Measurements from ENCODE around the gene ATG14. TPM values are rescaled to one million over a fixed set of nuclear protein-coding genes. Genes with fewer than 3 reads are reported as not detected.

ATG14 gene
- total and polyA plus RNA-seq, 8 donors, result 7.1 to 25.6 (median 23.3) TPM

DNA sequence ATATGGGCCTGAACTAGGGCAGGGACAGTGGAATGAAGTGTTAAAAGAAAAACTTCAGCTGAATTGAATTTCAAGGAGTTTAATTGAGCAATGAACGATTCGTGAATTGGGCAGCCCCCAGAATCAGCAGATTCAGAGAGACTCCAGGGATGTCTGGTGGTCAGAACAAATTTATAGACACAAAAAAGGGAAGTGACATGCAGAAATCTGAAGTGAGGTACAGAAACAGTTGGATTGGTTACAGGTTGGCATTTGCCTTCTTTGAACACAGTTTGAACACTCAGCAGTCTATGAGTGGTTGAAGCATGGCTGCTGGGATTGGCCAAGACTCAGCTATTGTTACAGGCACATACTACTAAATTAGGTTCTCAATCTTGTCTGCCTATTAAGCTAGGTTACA, 38.5 kb upstream of the ATG14 start:
- Histone ChIP-seq H3K4me3 (no peak overlapping the region), H3K36me3 (no peaks in the 10 kb centered on the region), H3K27me3 (no peaks in the 10 kb centered on the region), H3K9me3 (no peaks in the 10 kb centered on the region), H3K4me1 (peaks cover 0 to 14% of the 10 kb centered on the region in 2 donors), H3K27ac (no peak overlapping the region)
- intact Hi-C loops (cut with DNase I), result no loop called here
- DNase-seq (no peak), ATAC-seq (no peak)
- TF ChIP-seq, protein P1, sequence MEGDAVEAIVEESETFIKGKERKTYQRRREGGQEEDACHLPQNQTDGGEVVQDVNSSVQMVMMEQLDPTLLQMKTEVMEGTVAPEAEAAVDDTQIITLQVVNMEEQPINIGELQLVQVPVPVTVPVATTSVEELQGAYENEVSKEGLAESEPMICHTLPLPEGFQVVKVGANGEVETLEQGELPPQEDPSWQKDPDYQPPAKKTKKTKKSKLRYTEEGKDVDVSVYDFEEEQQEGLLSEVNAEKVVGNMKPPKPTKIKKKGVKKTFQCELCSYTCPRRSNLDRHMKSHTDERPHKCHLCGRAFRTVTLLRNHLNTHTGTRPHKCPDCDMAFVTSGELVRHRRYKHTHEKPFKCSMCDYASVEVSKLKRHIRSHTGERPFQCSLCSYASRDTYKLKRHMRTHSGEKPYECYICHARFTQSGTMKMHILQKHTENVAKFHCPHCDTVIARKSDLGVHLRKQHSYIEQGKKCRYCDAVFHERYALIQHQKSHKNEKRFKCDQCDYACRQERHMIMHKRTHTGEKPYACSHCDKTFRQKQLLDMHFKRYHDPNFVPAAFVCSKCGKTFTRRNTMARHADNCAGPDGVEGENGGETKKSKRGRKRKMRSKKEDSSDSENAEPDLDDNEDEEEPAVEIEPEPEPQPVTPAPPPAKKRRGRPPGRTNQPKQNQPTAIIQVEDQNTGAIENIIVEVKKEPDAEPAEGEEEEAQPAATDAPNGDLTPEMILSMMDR (IDR thresholded peaks at IDR 0.05), result no peak

DNA sequence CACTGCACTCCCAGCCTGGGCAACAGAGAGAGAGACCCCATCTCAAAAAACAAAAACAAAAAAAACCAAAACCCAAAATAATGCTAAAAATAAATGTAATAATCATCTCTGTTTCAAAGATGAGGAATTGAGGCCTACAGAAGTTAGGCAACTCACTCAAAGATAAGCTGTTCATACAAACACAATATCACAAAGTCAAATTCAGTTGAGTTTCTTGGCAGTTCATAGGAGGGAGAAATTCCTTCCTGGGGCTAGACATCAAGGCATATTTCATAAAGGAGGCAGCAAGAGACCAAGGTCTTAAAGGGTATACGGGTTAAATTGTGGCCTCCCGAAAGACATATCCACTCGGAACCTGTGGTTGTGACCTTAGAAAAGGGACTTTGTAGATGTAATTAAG, 37.5 kb upstream of the ATG14 start:
- H3K9me3 ChIP-seq, result no peaks in the 10 kb centered on the region
- H3K4me1 ChIP-seq, result peaks cover 0 to 5% of the 10 kb centered on the region in 2 donors
- no peaks in the 10 kb centered on the region for H3K36me3 ChIP-seq
- TF ChIP-seq, protein P1 (IDR thresholded peaks at IDR 0.05), result no peak
- H3K27me3 ChIP-seq, result no peaks in the 10 kb centered on the region
- DNase-seq (no peak), ATAC-seq (no peak)
- H3K4me3 ChIP-seq, result no peak overlapping the region
- intact Hi-C loops (cut with DNase I), result no loop called here
- no peak overlapping the region for H3K27ac ChIP-seq

DNA sequence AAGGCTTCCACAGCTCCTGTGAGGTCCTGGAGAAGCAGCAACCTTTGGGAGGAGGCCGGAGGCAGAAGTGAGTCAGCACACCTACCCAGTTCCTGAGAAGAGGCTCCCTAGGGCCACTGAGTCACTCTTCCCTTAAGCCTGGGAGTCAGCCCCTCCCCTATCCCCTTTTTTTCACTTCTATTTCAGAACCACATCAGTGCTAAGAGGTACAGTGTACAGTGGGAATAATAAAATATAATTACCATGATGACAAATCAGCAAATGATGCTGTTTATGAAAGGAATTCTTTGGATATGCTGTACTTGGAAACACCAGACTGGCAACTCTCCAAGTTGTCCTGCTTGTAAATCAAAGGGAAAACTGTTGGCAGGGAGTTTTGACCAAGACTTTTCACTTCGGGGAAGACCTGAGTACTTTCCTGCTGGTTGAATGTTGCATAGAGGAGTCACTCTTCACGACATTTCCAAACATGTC, 36.5 kb upstream of the ATG14 start:
- ATAC-seq, result peak; percentile 68
- H3K27ac ChIP-seq, result no peak overlapping the region
- intact Hi-C loops (cut with DNase I), result no loop called here

DNA sequence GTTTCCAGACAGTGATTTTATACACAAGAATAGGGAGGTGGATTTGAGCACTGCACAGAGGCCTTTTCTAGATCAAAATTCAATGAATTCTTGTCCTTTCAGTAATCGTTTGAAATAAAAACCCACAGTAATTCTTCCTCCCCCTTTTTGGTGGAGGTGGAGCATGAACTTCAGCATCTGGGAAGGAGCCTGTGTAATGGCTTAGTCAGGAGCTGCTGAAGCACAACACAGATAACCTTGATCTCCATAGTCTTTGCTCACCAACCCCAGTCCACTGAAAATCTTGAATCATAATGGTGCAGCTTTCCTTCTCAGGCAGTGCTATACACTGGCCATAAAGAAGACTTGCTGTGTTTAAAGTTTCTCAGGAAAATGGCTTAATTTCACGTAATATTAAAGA, 35.2 kb upstream of the ATG14 start:
- peak; percentile 47 for ATAC-seq
- Histone ChIP-seq H3K4me1 (peaks cover 0 to 4% of the 10 kb centered on the region in 2 donors), H3K36me3 (no peaks in the 10 kb centered on the region), H3K27ac (no peak overlapping the region), H3K4me3 (no peak overlapping the region), H3K27me3 (no peaks in the 10 kb centered on the region), H3K9me3 (no peaks in the 10 kb centered on the region)
- TF ChIP-seq, protein P1 (IDR thresholded peaks at IDR 0.05), result no peak
- intact Hi-C loops (cut with DNase I), result no loop called here
- DNase-seq, result no peak

More for the DNA sequence above, 36.5 kb upstream of the ATG14 start:
- no peak for DNase-seq
- H3K4me1 ChIP-seq, result peaks cover 0 to 4% of the 10 kb centered on the region in 2 donors
- H3K9me3 ChIP-seq, result no peaks in the 10 kb centered on the region
- no peaks in the 10 kb centered on the region for H3K27me3 ChIP-seq
- TF ChIP-seq, protein P1 (IDR thresholded peaks at IDR 0.05), result no peak
- H3K4me3 ChIP-seq, result no peak overlapping the region
- no peaks in the 10 kb centered on the region for H3K36me3 ChIP-seq

DNA sequence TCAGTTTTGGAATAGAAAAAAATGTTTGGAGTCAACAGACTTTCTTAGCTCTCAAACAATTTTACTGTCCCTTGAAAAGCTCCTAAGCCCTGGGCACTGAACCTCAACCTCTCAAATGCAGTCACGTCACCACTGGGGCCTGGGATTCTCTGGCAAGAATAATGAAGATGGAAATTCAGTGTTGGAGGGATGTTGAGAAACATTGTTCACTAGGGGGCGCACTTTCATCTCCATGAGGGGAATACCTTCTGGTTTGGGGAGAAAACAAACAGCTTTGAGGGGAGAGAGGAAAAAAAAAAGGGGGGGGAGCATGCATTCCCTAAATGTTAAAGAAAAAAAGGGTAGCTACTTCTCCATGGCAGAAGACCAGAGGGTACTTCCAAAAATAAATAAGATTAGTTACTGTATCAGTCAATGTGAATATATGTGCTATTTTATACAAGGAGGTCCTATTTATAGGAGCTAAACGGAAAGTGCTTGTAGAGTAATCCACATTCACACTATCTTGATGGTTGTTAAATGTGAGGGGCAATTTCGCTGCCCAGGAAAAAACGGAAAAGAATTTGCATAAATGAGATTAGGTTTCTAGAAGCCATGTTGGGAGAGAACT, 34.6 kb upstream of the ATG14 start:
- DNase-seq (peak in 2 of 4 donors; percentile 22 to 60), ATAC-seq (peak; percentile 80)
- intact Hi-C loops (cut with DNase I), result no loop called here
- TF ChIP-seq, protein P1 (IDR thresholded peaks at IDR 0.05), result peak; percentile 52 to 64
- Histone ChIP-seq H3K4me1 (peaks cover 0 to 3% of the 10 kb centered on the region in 2 donors), H3K27ac (no peak overlapping the region), H3K27me3 (no peaks in the 10 kb centered on the region), H3K9me3 (no peaks in the 10 kb centered on the region), H3K4me3 (no peak overlapping the region), H3K36me3 (no peaks in the 10 kb centered on the region)

Data from left lung (tissue), 10 donors.